PC-3 (cell line): ENCODE measurements around the gene GPR32. TPM values are rescaled to one million over a fixed set of nuclear protein-coding genes. Genes with fewer than 3 reads are reported as not detected.

Experiments
- ATAC-seq: fragments of 200-7000 bp; cut with Tn5 transposase; 2 replicates; pipeline ENCODE4 v1.9.1; 2020; ENCODE audit warnings: mild to moderate bottlenecking, moderate library complexity
- BruUV-seq: library from RNA; stranded (reverse); fragments of 400-500 nt; replicated peaks from 2 replicates; lab custom pipeline; 2021; lab: Mats Ljungman, UMichigan
- CTCF ChIA-PET: fragments of 300-600 bp; sonication (Branson Sonifier 250); formaldehyde crosslinking; loops from one replicate; lab custom pipeline; 2022; ENCODE audit warnings: antibody characterized with exemption; lab: Charles Lee
- POLR2A ChIA-PET: fragments of 300-600 bp; sonication (Branson Sonifier 250); formaldehyde crosslinking; loops from one replicate; lab custom pipeline; 2022; ENCODE audit warnings: antibody characterized with exemption; ENCODE audit not compliant: unreplicated experiment; lab: Charles Lee
- DNase-seq: peaks from one replicate; pipeline ENCODE4 v3.0.0-alpha.2; 2015
- H2AFZ ChIP-seq: fragments of 300-600 bp; sonication (generic); 2 replicates; pipeline ENCODE4 v1.6.0; 2016; ENCODE audit warnings: antibody characterized with exemption, low read length
- H3F3A ChIP-seq: fragments of 300-600 bp; sonication (generic); one replicate; pipeline ENCODE4 v1.6.0; 2017; ENCODE audit warnings: antibody characterized with exemption, low read length, control low read depth, mild to moderate bottlenecking; ENCODE audit not compliant: unreplicated experiment
- H3K27ac ChIP-seq: fragments of 300-600 bp; sonication (generic); 2 replicates; pipeline ENCODE4 v1.5.1; 2016; ENCODE audit warnings: mild to moderate bottlenecking, low read length
- H3K27me3 ChIP-seq: fragments of 300-600 bp; sonication (generic); 2 replicates; pipeline ENCODE4 v1.6.1; 2016; ENCODE audit warnings: low read length, mixed read lengths
- H3K36me3 ChIP-seq: fragments of 300-600 bp; sonication (generic); 2 replicates; pipeline ENCODE4 v1.6.1; 2016; ENCODE audit warnings: low read depth, mixed run types, low read length, mixed read lengths
- H3K4me1 ChIP-seq: fragments of 300-600 bp; sonication (generic); 2 replicates; pipeline ENCODE4 v1.5.1; 2016; ENCODE audit warnings: low read length; ENCODE audit not compliant: insufficient read depth
- H3K4me2 ChIP-seq: fragments of 300-600 bp; sonication (generic); 2 replicates; pipeline ENCODE4 v1.6.0; 2016; ENCODE audit warnings: low read length
- H3K4me3 ChIP-seq: fragments of 300-600 bp; sonication (generic); 2 replicates; pipeline ENCODE4 v1.5.1; 2016; ENCODE audit warnings: mild to moderate bottlenecking, low read length, mixed read lengths
- H3K79me2 ChIP-seq: fragments of 300-600 bp; sonication (generic); 2 replicates; pipeline ENCODE4 v1.6.1; 2017; ENCODE audit warnings: low read length, mixed read lengths
- H3K9ac ChIP-seq: fragments of 300-600 bp; sonication (generic); 2 replicates; pipeline ENCODE4 v1.6.0; 2016; ENCODE audit warnings: mild to moderate bottlenecking, low read length
- H3K9me2 ChIP-seq: fragments of 300-600 bp; sonication (generic); replicated peaks from 2 replicates; pipeline ENCODE4 v1.6.1; 2016; ENCODE audit warnings: mixed run types, low read length, mixed read lengths
- H3K9me3 ChIP-seq: fragments of 300-600 bp; sonication (generic); 2 replicates; pipeline ENCODE4 v1.6.1; 2016; ENCODE audit warnings: low read length, mixed read lengths
- H4K20me1 ChIP-seq: fragments of 300-600 bp; sonication (generic); 2 replicates; pipeline ENCODE4 v1.6.1; 2016; ENCODE audit warnings: low read length, mixed read lengths
- CTCF ChIP-seq: fragments of 300-600 bp; sonication (generic); conservative IDR thresholded peaks from 2 replicates; pipeline ENCODE4 v1.5.1; 2017; ENCODE audit warnings: antibody characterized with exemption, low read depth, mild to moderate bottlenecking, low read length
- EZH2 ChIP-seq: fragments of 300-600 bp; sonication (generic); IDR thresholded peaks from one replicate; pipeline ENCODE4 v1.6.1; 2017; ENCODE audit warnings: antibody characterized with exemption, mild to moderate bottlenecking, low read length; ENCODE audit not compliant: unreplicated experiment
- EZH2phosphoT487 ChIP-seq: fragments of 300-600 bp; sonication (generic); IDR thresholded peaks from 2 replicates; pipeline ENCODE4 v1.6.1; 2018; ENCODE audit warnings: mild to moderate bottlenecking, antibody characterized with exemption, low read length, borderline replicate concordance
- intact Hi-C: fragments of 100-400 bp; cut with micrococcal nuclease; formaldehyde crosslinking; loops from 2 replicates; pipeline ENCODE4 v1.9.0; 2023
- total RNA-seq: library from RNA; depleted of rRNA; stranded (reverse); fragments of >200 nt; gene quantifications from 2 replicates; pipeline ENCODE4 v1.2.3, GENCODE V29; 2014; rRNA removed

Gene GPR32
- total RNA-seq, 1 experiment from 2014 or later, result not detected

- Histone ChIP-seq H3K79me2 (no peaks in the 10 kb centered on the region), H3K4me2 (no peak overlapping the region), H3K36me3 (no peaks in the 10 kb centered on the region), H3K9me2 (no peaks in the 10 kb centered on the region), H3K9ac (no peak overlapping the region), H3F3A (no peaks in the 10 kb centered on the region), H3K27me3 (peaks cover 79% of the 10 kb centered on the region), H3K4me1 (no peaks in the 10 kb centered on the region), H4K20me1 (no peaks in the 10 kb centered on the region), H3K27ac (no peak overlapping the region), H3K4me3 (no peak overlapping the region), H2AFZ (no peak overlapping the region), H3K9me3 (no peaks in the 10 kb centered on the region)
- DNase-seq (no peak), ATAC-seq (no peak)
- BruUV-seq, result no TSS peak
- ChIA-PET POLR2A (no interaction called here), CTCF (no interaction called here)
- intact Hi-C loops, result no loop called here
- TF ChIP-seq EZH2, result no peak
- TF ChIP-seq CTCF, result no peak
- TF ChIP-seq EZH2phosphoT487, result no peak
These were observed 51.0 kb downstream of the GPR32 start for GRCh38 chr19:50821248-50821612.

Other genes with a start within 250 kb of the GPR32 start
- 0.26 and 0.52 TPM in 2 replicates for gene LRRC4B, start 202.0 kb upstream of the GPR32 start, total RNA-seq
- 0.12 and 0.18 TPM in 2 replicates for gene SYT3, start 130.6 kb upstream of the GPR32 start, total RNA-seq
- 5.7 and 20.0 TPM in 2 replicates for gene C19orf81, start 121.0 kb upstream of the GPR32 start, total RNA-seq
- 0.12 and 0.47 TPM in 2 replicates for gene SHANK1, start 50.7 kb upstream of the GPR32 start, total RNA-seq
- 2.3 and 2.4 TPM in 2 replicates for gene CLEC11A, start 47.1 kb upstream of the GPR32 start, total RNA-seq
- gene ACP4, start 20.0 kb downstream of the GPR32 start, total RNA-seq, result not detected in 2 replicates
- gene KLK1, start 53.3 kb downstream of the GPR32 start, total RNA-seq, result not detected in 2 replicates
- 1.3 TPM in 1 of 2 replicates, not detected in the other for gene KLK15, start 63.1 kb downstream of the GPR32 start, total RNA-seq
- not detected in 2 replicates for gene KLK3, start 84.5 kb downstream of the GPR32 start, total RNA-seq
- not detected in 2 replicates for gene KLK2, start 103.0 kb downstream of the GPR32 start, total RNA-seq
- not detected in 2 replicates for gene KLK4, start 140.9 kb downstream of the GPR32 start, total RNA-seq
- 58.5 and 59.0 TPM in 2 replicates for gene KLK5, start 182.6 kb downstream of the GPR32 start, total RNA-seq
- 73.7 and 75.0 TPM in 2 replicates for gene KLK6, start 199.1 kb downstream of the GPR32 start, total RNA-seq
- 0.23 and 3.6 TPM in 2 replicates for gene KLK7, start 213.5 kb downstream of the GPR32 start, total RNA-seq
- 2.3 TPM in 1 of 2 replicates, not detected in the other for gene KLK8, start 231.1 kb downstream of the GPR32 start, total RNA-seq
- 1.2 and 2.9 TPM in 2 replicates for gene KLK10, start 249.2 kb downstream of the GPR32 start, total RNA-seq